ENCODE results near the gene MSRB3.
"Not testable (repeated sequence)": the region's sequence is repeated elsewhere in the genome, so short reads cannot be mapped to it uniquely, and the experiment has no call there.

The MSRB3 gene

GRCh38 chr12:65296508-65297265 is 18.2 kb downstream of the MSRB3 start:
- no peak overlapping the region for H3K4me3 ChIP-seq (ENCODE audit: low read length)
- H3K9me3 ChIP-seq (ENCODE audit: low read length), result no peaks in the 10 kb centered on the region
- H3K36me3 ChIP-seq (ENCODE audit: insufficient read depth, low read length), result no peaks in the 10 kb centered on the region
- no peaks in the 10 kb centered on the region for H3K27me3 ChIP-seq (ENCODE audit: insufficient read depth, low read length)
- H2AFZ ChIP-seq (ENCODE audit: low read depth, low read length), result no peak overlapping the region
- H3K4me1 ChIP-seq (ENCODE audit: insufficient read depth, low read length), result no peaks in the 10 kb centered on the region

GRCh38 chr12:65300097-65300496 is 21.6 kb downstream of the MSRB3 start:
- Histone ChIP-seq H3K4me3 (ENCODE audit: low read length) (no peak overlapping the region), H3K27me3 (ENCODE audit: insufficient read depth, low read length) (no peaks in the 10 kb centered on the region), H3K9me3 (ENCODE audit: low read length) (no peaks in the 10 kb centered on the region), H2AFZ (ENCODE audit: low read depth, low read length) (no peak overlapping the region), H3K36me3 (ENCODE audit: insufficient read depth, low read length) (no peaks in the 10 kb centered on the region), H3K4me1 (ENCODE audit: insufficient read depth, low read length) (no peaks in the 10 kb centered on the region)

- Histone ChIP-seq H2AFZ (ENCODE audit: low read depth, low read length) (no peak overlapping the region), H3K9me3 (ENCODE audit: low read length) (no peaks in the 10 kb centered on the region), H3K4me1 (ENCODE audit: insufficient read depth, low read length) (no peaks in the 10 kb centered on the region), H3K27me3 (ENCODE audit: insufficient read depth, low read length) (no peaks in the 10 kb centered on the region), H3K4me3 (ENCODE audit: low read length) (no peak overlapping the region), H3K36me3 (ENCODE audit: insufficient read depth, low read length) (no peaks in the 10 kb centered on the region)
Measured at GRCh38 chr12:65300679-65301349, 22.3 kb downstream of the MSRB3 start.

GRCh38 chr12:65302891-65303290 is 24.4 kb downstream of the MSRB3 start:
- no peaks in the 10 kb centered on the region for H3K9me3 ChIP-seq (ENCODE audit: low read length)
- H2AFZ ChIP-seq (ENCODE audit: low read depth, low read length), result no peak overlapping the region
- H3K27me3 ChIP-seq (ENCODE audit: insufficient read depth, low read length), result no peaks in the 10 kb centered on the region
- H3K4me1 ChIP-seq (ENCODE audit: insufficient read depth, low read length), result no peaks in the 10 kb centered on the region
- H3K36me3 ChIP-seq (ENCODE audit: insufficient read depth, low read length), result no peaks in the 10 kb centered on the region
- no peak overlapping the region for H3K4me3 ChIP-seq (ENCODE audit: low read length)

GRCh38 chr12:65305346-65305950 is 27.0 kb downstream of the MSRB3 start:
- no peak overlapping the region for H2AFZ ChIP-seq (ENCODE audit: low read depth, low read length)
- no peaks in the 10 kb centered on the region for H3K36me3 ChIP-seq (ENCODE audit: insufficient read depth, low read length)
- H3K4me1 ChIP-seq (ENCODE audit: insufficient read depth, low read length), result no peaks in the 10 kb centered on the region
- no peaks in the 10 kb centered on the region for H3K9me3 ChIP-seq (ENCODE audit: low read length)
- no peak overlapping the region for H3K4me3 ChIP-seq (ENCODE audit: low read length)
- H3K27me3 ChIP-seq (ENCODE audit: insufficient read depth, low read length), result no peaks in the 10 kb centered on the region

GRCh38 chr12:65306366-65307168 is 28.1 kb downstream of the MSRB3 start:
- Histone ChIP-seq H3K36me3 (ENCODE audit: insufficient read depth, low read length) (no peaks in the 10 kb centered on the region), H3K4me3 (ENCODE audit: low read length) (no peak overlapping the region), H3K27me3 (ENCODE audit: insufficient read depth, low read length) (no peaks in the 10 kb centered on the region), H3K9me3 (ENCODE audit: low read length) (no peaks in the 10 kb centered on the region), H2AFZ (ENCODE audit: low read depth, low read length) (no peak overlapping the region), H3K4me1 (ENCODE audit: insufficient read depth, low read length) (no peaks in the 10 kb centered on the region)

- Histone ChIP-seq H3K4me3 (ENCODE audit: low read length) (no peak overlapping the region), H3K9me3 (ENCODE audit: low read length) (no peaks in the 10 kb centered on the region), H3K27me3 (ENCODE audit: insufficient read depth, low read length) (no peaks in the 10 kb centered on the region), H3K36me3 (ENCODE audit: insufficient read depth, low read length) (no peaks in the 10 kb centered on the region), H2AFZ (ENCODE audit: low read depth, low read length) (no peak overlapping the region), H3K4me1 (ENCODE audit: insufficient read depth, low read length) (no peaks in the 10 kb centered on the region)
Measured at GRCh38 chr12:65307169-65307501, 28.7 kb downstream of the MSRB3 start.

GRCh38 chr12:65308006-65308405 is 29.5 kb downstream of the MSRB3 start:
- no peaks in the 10 kb centered on the region for H3K9me3 ChIP-seq (ENCODE audit: low read length)
- H3K4me1 ChIP-seq (ENCODE audit: insufficient read depth, low read length), result no peaks in the 10 kb centered on the region
- no peaks in the 10 kb centered on the region for H3K36me3 ChIP-seq (ENCODE audit: insufficient read depth, low read length)
- H3K4me3 ChIP-seq (ENCODE audit: low read length), result no peak overlapping the region
- no peaks in the 10 kb centered on the region for H3K27me3 ChIP-seq (ENCODE audit: insufficient read depth, low read length)
- no peak overlapping the region for H2AFZ ChIP-seq (ENCODE audit: low read depth, low read length)

- Histone ChIP-seq H3K4me3 (ENCODE audit: low read length) (no peak overlapping the region), H3K9me3 (ENCODE audit: low read length) (no peaks in the 10 kb centered on the region), H3K27me3 (ENCODE audit: insufficient read depth, low read length) (no peaks in the 10 kb centered on the region), H3K36me3 (ENCODE audit: insufficient read depth, low read length) (no peaks in the 10 kb centered on the region), H2AFZ (ENCODE audit: low read depth, low read length) (no peak overlapping the region), H3K4me1 (ENCODE audit: insufficient read depth, low read length) (no peaks in the 10 kb centered on the region)
Measured at GRCh38 chr12:65308601-65309071, 30.2 kb downstream of the MSRB3 start.

- no peaks in the 10 kb centered on the region for H3K4me1 ChIP-seq (ENCODE audit: insufficient read depth, low read length)
- H3K9me3 ChIP-seq (ENCODE audit: low read length), result no peaks in the 10 kb centered on the region
- H2AFZ ChIP-seq (ENCODE audit: low read depth, low read length), result no peak overlapping the region
- no peaks in the 10 kb centered on the region for H3K27me3 ChIP-seq (ENCODE audit: insufficient read depth, low read length)
- H3K4me3 ChIP-seq (ENCODE audit: low read length), result no peak overlapping the region
- no peaks in the 10 kb centered on the region for H3K36me3 ChIP-seq (ENCODE audit: insufficient read depth, low read length)
Measured at GRCh38 chr12:65311260-65311659, 32.8 kb downstream of the MSRB3 start.

- H3K27me3 ChIP-seq (ENCODE audit: insufficient read depth, low read length), result no peaks in the 10 kb centered on the region
- no peaks in the 10 kb centered on the region for H3K36me3 ChIP-seq (ENCODE audit: insufficient read depth, low read length)
- H3K4me1 ChIP-seq (ENCODE audit: insufficient read depth, low read length), result no peaks in the 10 kb centered on the region
- H3K4me3 ChIP-seq (ENCODE audit: low read length), result no peak overlapping the region
- H3K9me3 ChIP-seq (ENCODE audit: low read length), result no peaks in the 10 kb centered on the region
- no peak overlapping the region for H2AFZ ChIP-seq (ENCODE audit: low read depth, low read length)
Measured at GRCh38 chr12:65313719-65314317, 35.3 kb downstream of the MSRB3 start.

- H3K4me1 ChIP-seq (ENCODE audit: insufficient read depth, low read length); H3K4me3 ChIP-seq (ENCODE audit: low read length); H2AFZ ChIP-seq (ENCODE audit: low read depth, low read length); H3K9me3 ChIP-seq (ENCODE audit: low read length); H3K27me3 ChIP-seq (ENCODE audit: insufficient read depth, low read length); H3K36me3 ChIP-seq (ENCODE audit: insufficient read depth, low read length): not testable (repeated sequence)
Measured at GRCh38 chr12:65315238-65315637, 36.8 kb downstream of the MSRB3 start.
